Mucosa of descending colon (tissue), 3 donors: ENCODE data around the gene ERBB3. TPM values are rescaled to one million over a fixed set of nuclear protein-coding genes. Genes with fewer than 3 reads are reported as not detected.
"Not testable (repeated sequence)": the region's sequence is repeated elsewhere in the genome, so short reads cannot be mapped to it uniquely, and the experiment has no call there.

ENCODE experiments used
- ATAC-seq: fragments of 200-7000 bp; cut with Tn5 transposase; one replicate; pipeline ENCODE4 v1.9.1; 2020; ENCODE audit warnings: mild to moderate bottlenecking, moderate library complexity
- DNase-seq, 3 donors: peaks; one replicate each; pipeline ENCODE4 v3.0.0-alpha.2; 2020
- H3K36me3 ChIP-seq: fragments of 200-600 bp; one replicate; pipeline ENCODE4 v1.8.0; 2021; ENCODE audit warnings: low read depth, mild to moderate bottlenecking
- H3K4me1 ChIP-seq: fragments of 200-600 bp; one replicate; pipeline ENCODE4 v1.8.0; 2021; ENCODE audit warnings: low read depth, mild to moderate bottlenecking
- H3K4me3 ChIP-seq: fragments of 200-600 bp; one replicate; pipeline ENCODE4 v1.8.0; 2021; ENCODE audit warnings: mild to moderate bottlenecking
- H3K9me3 ChIP-seq: fragments of 200-600 bp; one replicate; pipeline ENCODE4 v1.8.0; 2021; ENCODE audit warnings: mild to moderate bottlenecking
- CTCF ChIP-seq: fragments of 200-600 bp; IDR thresholded peaks from one replicate; pipeline ENCODE4 v1.8.0; 2022; ENCODE audit warnings: antibody characterized with exemption, mild to moderate bottlenecking
- intact Hi-C, 2 donors: fragments of 100-400 bp; cut with DNase I in 1 of 2; cut with micrococcal nuclease in 1 of 2; formaldehyde crosslinking; loops; one replicate each; pipeline versions ENCODE4 v1.11.0 to v1.11.1; 2022; cut with DNase I, micrococcal nuclease
- total RNA-seq, 3 donors: library from RNA; stranded (reverse); fragmentation: NEBNext Ultra II Directional in 2 of 3; extraction: Animal tissue kit (Norgen Biotek cat#: 25700) in 2 of 3; gene quantifications; one replicate each; pipeline versions ENCODE4 v1.2.1 to v1.2.4, GENCODE V29; 2021 to 2023
- donor health status: DM: no; HTN: no; CAD: no; lungs with moderate emphysema.
- donor health status: DM: no; HTN: no; CAD: no.
- donor health status: DM: no; HTN: yes; CAD: no.

The ERBB3 gene
- total RNA-seq, 3 donors from 2014 or later = 136 to 423 (median 212) TPM

- no peak for TF ChIP-seq CTCF
- Histone ChIP-seq H3K4me1 (peaks cover 9% of the 10 kb centered on the region), H3K9me3 (no peaks in the 10 kb centered on the region), H3K4me3 (no peak overlapping the region), H3K36me3 (no peaks in the 10 kb centered on the region)
- intact Hi-C loops = no loop called here
- ATAC-seq = no peak
- no peak for DNase-seq
These were observed 5.6 kb upstream of the ERBB3 start for GRCh38 chr12:56074396-56074795.

- ATAC-seq, DNase-seq, H3K36me3 ChIP-seq, intact Hi-C loops, H3K9me3 ChIP-seq, H3K4me3 ChIP-seq: not testable (repeated sequence)
- H3K4me1 ChIP-seq = peaks cover 19% of the 10 kb centered on the region
These were observed 2.0 kb upstream of the ERBB3 start for GRCh38 chr12:56077966-56078365.

- DNase-seq (no peak), ATAC-seq (no peak)
- H3K4me3 ChIP-seq = no peak overlapping the region
- intact Hi-C loops = no loop called here
- TF ChIP-seq CTCF = no peak
- no peaks in the 10 kb centered on the region for H3K9me3 ChIP-seq
- H3K4me1 ChIP-seq = peaks cover 22% of the 10 kb centered on the region
- H3K36me3 ChIP-seq = no peaks in the 10 kb centered on the region
These were observed 1.5 kb upstream of the ERBB3 start for GRCh38 chr12:56078427-56078826.

GRCh38 chr12:56078931-56079722, 838 bp upstream of the ERBB3 start:
- ATAC-seq = peak; percentile 65
- Histone ChIP-seq H3K4me3 (peak overlapping the region; percentile 90), H3K36me3 (no peaks in the 10 kb centered on the region), H3K4me1 (peaks cover 27% of the 10 kb centered on the region), H3K9me3 (no peaks in the 10 kb centered on the region)
- peak; percentile 67 for TF ChIP-seq CTCF
- intact Hi-C loops = no loop called here
- DNase-seq = peak; percentile 92 to 96 (median 95)

- Histone ChIP-seq H3K4me1 (peaks cover 32% of the 10 kb centered on the region), H3K36me3 (no peaks in the 10 kb centered on the region), H3K9me3 (no peaks in the 10 kb centered on the region), H3K4me3 (peak overlapping the region; percentile 90)
- intact Hi-C loops = no loop called here
- DNase-seq = peak; percentile 76 to 82 (median 82)
- peak; percentile 62 for ATAC-seq
- TF ChIP-seq CTCF = no peak
These were observed 682 bp downstream of the ERBB3 start for GRCh38 chr12:56080556-56081138.
